Karpas-422 (cell line): Measurements from ENCODE around the gene CGB1. TPM values are rescaled to one million over a fixed set of nuclear protein-coding genes. Genes with fewer than 3 reads are reported as not detected.

Experiments
- DNase-seq: peaks from one replicate; pipeline ENCODE4 v3.0.0-alpha.2; 2015
- H2AFZ ChIP-seq: fragments of 200-600 bp; sonication (generic); 2 replicates; pipeline ENCODE4 v1.6.1; 2014; ENCODE audit warnings: antibody characterized with exemption, low read length, mixed read lengths
- H3K27ac ChIP-seq: fragments of 200-600 bp; sonication (generic); 2 replicates; pipeline ENCODE4 v1.5.1; 2014; ENCODE audit warnings: mild to moderate bottlenecking, low read length, moderate library complexity
- H3K27me3 ChIP-seq: fragments of 200-600 bp; sonication (generic); 2 replicates; pipeline ENCODE4 v1.6.1; 2014; ENCODE audit warnings: low read length, mixed read lengths
- H3K36me3 ChIP-seq: fragments of 200-600 bp; sonication (generic); 2 replicates; pipeline ENCODE4 v1.6.1; 2014; ENCODE audit warnings: low read length, mixed read lengths; ENCODE audit not compliant: insufficient read depth
- H3K4me1 ChIP-seq: fragments of 200-600 bp; sonication (generic); 2 replicates; pipeline ENCODE4 v1.6.1; 2014; ENCODE audit warnings: mild to moderate bottlenecking, low read length, mixed read lengths
- H3K4me2 ChIP-seq: fragments of 200-600 bp; sonication (generic); 2 replicates; pipeline ENCODE4 v1.6.1; 2014; ENCODE audit warnings: low read length, low read depth, mild to moderate bottlenecking; ENCODE audit not compliant: poor library complexity, severe bottlenecking
- H3K4me3 ChIP-seq: fragments of 200-600 bp; sonication (generic); 2 replicates; pipeline ENCODE4 v1.5.1; 2014; ENCODE audit warnings: mild to moderate bottlenecking, antibody characterized with exemption, low read length, mixed read lengths
- H3K79me2 ChIP-seq: fragments of 200-600 bp; sonication (generic); 2 replicates; pipeline ENCODE4 v1.6.1; 2014; ENCODE audit warnings: mild to moderate bottlenecking, low read length, mixed read lengths
- H3K9ac ChIP-seq: fragments of 200-600 bp; sonication (generic); 2 replicates; pipeline ENCODE4 v1.6.0; 2014; ENCODE audit warnings: low read length
- H3K9me2 ChIP-seq: fragments of 200-600 bp; sonication (generic), shearing (Covaris generic); replicated peaks from 2 replicates; pipeline ENCODE4 v1.6.0; 2014; ENCODE audit warnings: mild to moderate bottlenecking, low read length, moderate library complexity; ENCODE audit not compliant: insufficient read depth
- H3K9me3 ChIP-seq: fragments of 300-700, 200-600 bp; sonication (generic); 2 replicates; pipeline ENCODE4 v1.6.1; 2014; ENCODE audit warnings: low read length, mixed read lengths
- H4K20me1 ChIP-seq: fragments of 200-600 bp; sonication (generic); 2 replicates; pipeline ENCODE4 v1.6.1; 2014; ENCODE audit warnings: mild to moderate bottlenecking, antibody characterized with exemption, low read length, low read depth; ENCODE audit not compliant: insufficient read depth
- total RNA-seq: library from RNA; depleted of rRNA; stranded (reverse); fragments of >200 nt; shearing (Covaris generic); gene quantifications from 2 replicates; pipeline ENCODE4 v1.2.3, GENCODE V29; 2014; ENCODE audit warnings: low replicate concordance

CGB1 gene
- total RNA-seq, 1 experiment from 2014 or later, result not detected

GRCh38 chr19:48991873-48992580, 44.7 kb downstream of the CGB1 start:
- H3K27ac ChIP-seq, result peak overlapping the region; percentile 46; the same call in 1 of the 2 replicates
- H3K4me2 ChIP-seq, result peak overlapping the region; percentile 86
- peaks cover 14% of the 10 kb centered on the region for H4K20me1 ChIP-seq
- no peaks in the 10 kb centered on the region for H3K9me3 ChIP-seq
- H3K36me3 ChIP-seq, result no peaks in the 10 kb centered on the region; the same call in none of the 2 replicates
- H3K9me2 ChIP-seq, result no peaks in the 10 kb centered on the region
- peak; percentile 70 for DNase-seq
- peak overlapping the region; percentile 33; the same call in 1 of the 2 replicates for H2AFZ ChIP-seq
- no peaks in the 10 kb centered on the region for H3K27me3 ChIP-seq
- H3K9ac ChIP-seq, result peak overlapping the region; percentile 91
- H3K4me1 ChIP-seq, result peaks cover 23% of the 10 kb centered on the region
- peak overlapping the region; percentile 87 for H3K4me3 ChIP-seq
- peaks cover 63% of the 10 kb centered on the region for H3K79me2 ChIP-seq

GRCh38 chr19:48991011-48991609, 45.6 kb downstream of the CGB1 start:
- H3K36me3 ChIP-seq, result no peaks in the 10 kb centered on the region; the same call in none of the 2 replicates
- peak overlapping the region; percentile 86 for H3K4me2 ChIP-seq
- DNase-seq, result no peak
- H3K9me2 ChIP-seq, result no peaks in the 10 kb centered on the region
- peaks cover 55% of the 10 kb centered on the region for H3K79me2 ChIP-seq
- H2AFZ ChIP-seq, result no peak overlapping the region
- no peaks in the 10 kb centered on the region for H3K27me3 ChIP-seq
- peak overlapping the region; percentile 87 for H3K4me3 ChIP-seq
- H3K4me1 ChIP-seq, result peaks cover 23% of the 10 kb centered on the region
- H3K27ac ChIP-seq, result no peak overlapping the region
- H3K9ac ChIP-seq, result peak overlapping the region; percentile 91
- H3K9me3 ChIP-seq, result no peaks in the 10 kb centered on the region
- peaks cover 13% of the 10 kb centered on the region; the same call in 1 of the 2 replicates for H4K20me1 ChIP-seq

DNA sequence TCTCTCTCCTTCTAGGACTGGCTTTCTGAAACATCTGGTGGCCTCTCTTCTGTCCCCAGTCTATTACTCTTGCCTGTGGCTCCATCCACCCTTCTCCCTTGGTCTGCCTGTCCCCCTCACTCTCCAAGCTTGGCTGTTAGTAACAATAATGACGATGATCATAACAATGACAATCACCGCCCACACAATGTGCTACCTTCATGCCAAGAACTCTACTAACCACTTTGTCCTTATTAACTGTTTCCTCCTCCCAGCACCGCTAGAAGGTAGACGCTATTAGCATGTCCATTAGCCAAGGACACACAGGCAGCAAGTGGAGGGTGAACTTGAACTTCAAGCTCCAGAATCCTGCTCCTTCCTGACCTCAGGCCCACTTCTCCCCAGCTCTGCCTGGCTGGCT, 46.3 kb downstream of the CGB1 start:
- no peak overlapping the region for H3K27ac ChIP-seq
- H2AFZ ChIP-seq, result no peak overlapping the region
- DNase-seq, result no peak
- no peak overlapping the region for H3K4me3 ChIP-seq
- peaks cover 5% of the 10 kb centered on the region for H3K36me3 ChIP-seq
- peaks cover 22% of the 10 kb centered on the region for H3K4me1 ChIP-seq
- no peaks in the 10 kb centered on the region for H3K9me2 ChIP-seq
- peaks cover 12% of the 10 kb centered on the region; the same call in 1 of the 2 replicates for H4K20me1 ChIP-seq
- H3K4me2 ChIP-seq, result no peak overlapping the region
- H3K27me3 ChIP-seq, result no peaks in the 10 kb centered on the region
- H3K9ac ChIP-seq, result no peak overlapping the region
- peaks cover 48% of the 10 kb centered on the region for H3K79me2 ChIP-seq
- no peaks in the 10 kb centered on the region for H3K9me3 ChIP-seq

DNA sequence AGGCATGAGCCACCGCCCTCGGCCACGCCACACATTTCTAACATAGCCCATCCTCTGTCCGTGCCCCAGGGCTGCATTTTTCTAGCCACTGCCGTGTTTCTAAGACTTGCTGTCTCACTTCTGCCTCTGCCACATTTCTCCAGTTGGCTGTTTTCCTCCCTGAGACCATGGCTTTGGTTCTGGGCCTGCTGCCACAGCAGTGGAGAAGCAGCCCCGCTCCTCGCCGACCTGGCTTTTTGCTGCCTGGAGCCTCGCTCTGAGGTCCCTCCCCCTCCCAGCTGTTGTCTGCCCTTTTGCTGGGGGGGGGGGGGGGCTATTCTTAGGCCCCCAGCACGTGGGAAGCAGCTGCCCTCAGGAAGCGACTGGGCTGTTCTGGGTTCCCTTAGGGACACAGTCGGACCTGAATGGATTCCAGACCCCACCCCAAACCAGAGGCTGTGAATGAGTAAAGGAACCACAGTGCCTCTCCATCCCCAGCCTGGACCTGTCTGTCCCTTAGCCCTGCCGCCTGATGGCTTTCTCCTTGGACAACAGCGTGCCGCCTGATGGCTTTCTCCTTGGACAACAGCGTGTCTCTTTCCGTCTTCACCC, 46.9 kb downstream of the CGB1 start:
- Histone ChIP-seq H3K9ac (no peak overlapping the region), H3K4me3 (no peak overlapping the region), H4K20me1 (peaks cover 6% of the 10 kb centered on the region; the same call in 1 of the 2 replicates), H3K27me3 (no peaks in the 10 kb centered on the region), H3K9me3 (no peaks in the 10 kb centered on the region), H3K9me2 (no peaks in the 10 kb centered on the region), H3K4me2 (no peak overlapping the region), H3K36me3 (peaks cover 11% of the 10 kb centered on the region), H3K4me1 (peaks cover 16% of the 10 kb centered on the region), H3K79me2 (peaks cover 42% of the 10 kb centered on the region), H2AFZ (no peak overlapping the region), H3K27ac (no peak overlapping the region)
- DNase-seq, result no peak

GRCh38 chr19:48988860-48989259, 47.8 kb downstream of the CGB1 start:
- Histone ChIP-seq H3K9ac (no peak overlapping the region), H3K4me3 (no peak overlapping the region), H3K9me3 (no peaks in the 10 kb centered on the region), H3K27ac (no peak overlapping the region), H3K27me3 (no peaks in the 10 kb centered on the region), H3K79me2 (peaks cover 32% of the 10 kb centered on the region), H3K4me2 (no peak overlapping the region), H2AFZ (no peak overlapping the region), H3K36me3 (peaks cover 14% of the 10 kb centered on the region), H3K4me1 (peaks cover 12% of the 10 kb centered on the region), H4K20me1 (no peaks in the 10 kb centered on the region; the same call in 1 of the 2 replicates), H3K9me2 (no peaks in the 10 kb centered on the region)
- no peak for DNase-seq

DNA sequence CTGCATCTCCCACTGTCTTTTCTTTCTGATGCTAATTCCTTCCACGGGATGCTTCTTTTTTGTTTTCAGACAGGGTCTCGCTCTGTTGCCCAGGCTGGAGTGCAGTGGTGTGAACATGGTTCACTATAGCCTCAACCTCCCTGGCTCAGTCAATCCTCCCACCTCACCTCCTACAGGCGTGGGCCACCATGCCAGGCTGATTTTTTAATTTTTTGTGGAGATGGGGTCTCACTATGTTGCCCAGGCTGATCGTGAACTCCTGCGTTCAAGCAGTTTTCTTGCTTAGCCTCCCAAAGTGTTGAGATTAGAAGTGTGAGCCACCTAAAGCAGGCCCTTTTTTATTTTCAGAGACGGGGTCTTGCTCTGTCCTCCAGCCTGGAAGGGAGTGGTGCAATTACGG, 48.4 kb downstream of the CGB1 start:
- H3K4me3 ChIP-seq, result no peak overlapping the region

DNA sequence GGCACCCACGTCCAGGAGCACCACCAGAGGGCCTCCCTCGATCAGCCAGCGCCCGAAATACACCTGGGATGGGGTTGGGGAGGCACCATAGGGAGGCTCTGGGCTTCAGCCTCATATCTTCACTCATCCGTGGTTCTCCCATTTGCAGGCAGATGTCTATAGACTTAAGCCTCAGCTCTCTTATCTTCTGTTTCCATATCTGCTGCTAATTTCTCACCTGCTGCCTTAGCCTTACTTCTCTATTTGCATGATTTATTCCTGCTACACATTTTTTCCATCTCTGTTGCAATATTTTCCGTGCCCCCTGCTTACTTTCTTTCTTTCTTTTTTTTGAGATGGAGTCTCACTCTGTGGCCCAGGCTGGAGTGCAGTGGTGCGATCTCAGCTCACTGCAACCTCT, 49.4 kb downstream of the CGB1 start:
- no peak for DNase-seq
- Histone ChIP-seq H3K4me2 (no peak overlapping the region), H3K4me3 (no peak overlapping the region), H3K9ac (no peak overlapping the region), H3K36me3 (peaks cover 28% of the 10 kb centered on the region), H3K27me3 (no peaks in the 10 kb centered on the region), H4K20me1 (no peaks in the 10 kb centered on the region), H3K9me3 (no peaks in the 10 kb centered on the region), H3K4me1 (peaks cover 12% of the 10 kb centered on the region), H3K9me2 (no peaks in the 10 kb centered on the region), H3K79me2 (peaks cover 23% of the 10 kb centered on the region), H3K27ac (no peak overlapping the region), H2AFZ (no peak overlapping the region)

More for the DNA sequence above, 48.4 kb downstream of the CGB1 start:
- no peaks in the 10 kb centered on the region for H4K20me1 ChIP-seq
- H3K27ac ChIP-seq, result no peak overlapping the region
- no peak overlapping the region for H2AFZ ChIP-seq
- H3K9me3 ChIP-seq, result no peaks in the 10 kb centered on the region
- no peak overlapping the region for H3K9ac ChIP-seq
- no peak overlapping the region for H3K4me2 ChIP-seq
- H3K9me2 ChIP-seq, result no peaks in the 10 kb centered on the region
- peaks cover 30% of the 10 kb centered on the region for H3K79me2 ChIP-seq
- no peak for DNase-seq
- H3K4me1 ChIP-seq, result peaks cover 12% of the 10 kb centered on the region
- no peaks in the 10 kb centered on the region for H3K27me3 ChIP-seq
- H3K36me3 ChIP-seq, result peaks cover 18% of the 10 kb centered on the region

GRCh38 chr19:48986211-48986610, 50.5 kb downstream of the CGB1 start:
- Histone ChIP-seq H3K36me3 (peaks cover 37% of the 10 kb centered on the region), H4K20me1 (no peaks in the 10 kb centered on the region)

More at GRCh38 chr19:48986211-48986610, 50.5 kb downstream of the CGB1 start:
- peaks cover 12% of the 10 kb centered on the region for H3K79me2 ChIP-seq
- H3K9ac ChIP-seq, result no peak overlapping the region
- no peak overlapping the region for H3K4me2 ChIP-seq
- H3K4me3 ChIP-seq, result no peak overlapping the region
- H3K9me3 ChIP-seq, result no peaks in the 10 kb centered on the region
- peaks cover 3% of the 10 kb centered on the region; the same call in 1 of the 2 replicates for H3K4me1 ChIP-seq
- DNase-seq, result no peak
- no peak overlapping the region for H3K27ac ChIP-seq
- no peaks in the 10 kb centered on the region for H3K9me2 ChIP-seq
- H2AFZ ChIP-seq, result no peak overlapping the region
- no peaks in the 10 kb centered on the region for H3K27me3 ChIP-seq
